VCaP (cell line): ENCODE results near the gene PRR20G.

Experiments
- H3K27ac ChIP-seq: fragments of 450-650 bp; 2 replicates; pipeline ENCODE4 v1.5.1; 2017
- CTCF ChIP-seq: fragments of 450-650 bp; conservative IDR thresholded peaks from 2 replicates; pipeline ENCODE4 v1.5.1; 2017; ENCODE audit warnings: mild to moderate bottlenecking, moderate library complexity

The PRR20G gene

GRCh38 chr3:127287840-127288239 is at the start of gene PRR20G:
Gene PRR20G, minus strand, starts transcription at chr3:127288046. Its CDS starts 681 bp downstream, at chr3:127287365.
- no peak for TF ChIP-seq CTCF
- no peak within 1 kb of the TSS for H3K27ac ChIP-seq

- TF ChIP-seq CTCF, result no peak
- no peak overlapping the region for H3K27ac ChIP-seq
Measured at GRCh38 chr3:127337001-127337400, 49.2 kb upstream of the PRR20G start.

- no peak for TF ChIP-seq CTCF
Measured at GRCh38 chr3:127336101-127336500, 48.3 kb upstream of the PRR20G start.

GRCh38 chr3:127330385-127330784 is 42.5 kb upstream of the PRR20G start:
- no peak for TF ChIP-seq CTCF

More at GRCh38 chr3:127336101-127336500, 48.3 kb upstream of the PRR20G start:
- no peak overlapping the region for H3K27ac ChIP-seq

GRCh38 chr3:127329631-127330285 is 41.9 kb upstream of the PRR20G start:
- H3K27ac ChIP-seq, result no peak overlapping the region

More at GRCh38 chr3:127330385-127330784, 42.5 kb upstream of the PRR20G start:
- H3K27ac ChIP-seq, result no peak overlapping the region

GRCh38 chr3:127328421-127328820 is 40.6 kb upstream of the PRR20G start:
- H3K27ac ChIP-seq, result no peak overlapping the region
- no peak for TF ChIP-seq CTCF

More at GRCh38 chr3:127329631-127330285, 41.9 kb upstream of the PRR20G start:
- TF ChIP-seq CTCF, result no peak

- H3K27ac ChIP-seq, result no peak overlapping the region
- TF ChIP-seq CTCF, result no peak
Measured at GRCh38 chr3:127326341-127326740, 38.5 kb upstream of the PRR20G start.
